ENCODE data around the gene SUFU.
"Not testable (repeated sequence)": the region's sequence is repeated elsewhere in the genome, so short reads cannot be mapped to it uniquely, and the experiment has no call there.

SUFU gene

DNA sequence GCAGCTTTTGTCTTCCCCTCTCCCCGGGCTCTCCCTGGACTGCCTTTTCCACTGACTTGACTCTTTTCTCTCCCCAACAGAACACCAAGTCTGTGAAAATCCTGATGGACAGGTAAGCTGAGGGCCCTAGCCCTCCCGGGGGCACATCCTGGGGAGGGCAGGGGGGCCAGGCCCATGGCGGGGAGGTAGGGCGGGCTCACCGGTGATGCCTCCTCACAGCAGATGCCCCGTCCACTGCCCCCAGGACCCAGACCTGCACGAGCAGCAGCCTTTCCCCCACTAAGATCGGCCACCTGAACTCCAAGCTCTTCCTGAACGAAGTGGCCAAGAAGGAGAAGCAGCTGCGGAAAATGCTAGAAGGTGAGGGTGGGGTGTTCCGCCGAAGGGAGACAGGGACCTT is 152.3 kb downstream of the SUFU start:
- no peak for DNase-seq

DNA sequence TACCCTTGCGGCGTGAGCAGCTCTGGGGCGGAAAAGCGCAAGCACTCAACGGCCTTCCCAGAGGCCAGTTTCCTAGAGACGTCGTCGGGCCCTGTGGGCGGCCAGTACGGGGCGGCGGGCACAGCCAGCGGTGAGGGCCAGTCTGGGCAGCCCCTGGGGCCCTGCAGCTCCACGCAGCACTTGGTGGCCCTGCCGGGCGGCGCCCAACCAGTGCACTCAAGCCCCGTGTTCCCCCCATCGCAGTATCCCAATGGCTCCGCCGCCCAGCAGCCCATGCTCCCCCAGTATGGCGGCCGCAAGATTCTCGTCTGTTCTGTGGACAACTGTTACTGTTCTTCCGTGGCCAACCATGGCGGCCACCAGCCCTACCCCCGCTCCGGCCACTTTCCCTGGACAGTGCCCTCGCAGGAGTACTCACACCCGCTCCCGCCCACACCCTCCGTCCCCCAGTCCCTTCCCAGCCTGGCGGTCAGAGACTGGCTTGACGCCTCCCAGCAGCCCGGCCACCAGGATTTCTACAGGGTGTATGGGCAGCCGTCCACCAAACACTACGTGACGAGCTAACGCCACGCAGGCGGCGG is 153.1 kb downstream of the SUFU start:
- DNase-seq, result no peak

DNA sequence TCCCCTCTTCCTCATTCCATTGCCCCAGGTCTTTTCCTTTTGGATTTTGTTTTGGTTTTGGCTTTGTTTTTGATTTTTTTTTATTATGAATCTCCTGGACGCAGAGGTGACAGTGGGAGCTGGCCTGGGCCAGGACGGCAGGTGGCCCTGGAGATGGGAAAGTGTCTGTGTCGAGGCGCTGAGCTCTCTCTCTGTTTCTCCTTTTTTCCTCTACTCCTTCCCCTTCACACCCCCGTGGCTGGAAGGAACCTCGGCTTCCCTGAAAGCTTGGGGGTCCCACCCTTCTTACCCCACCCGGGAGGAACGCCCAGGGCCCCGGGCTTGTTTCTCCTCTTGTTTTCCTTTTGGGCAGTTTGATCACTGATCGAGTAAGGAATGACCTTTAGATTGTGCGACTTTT is 153.7 kb downstream of the SUFU start:
- DNase-seq, result no peak

DNA sequence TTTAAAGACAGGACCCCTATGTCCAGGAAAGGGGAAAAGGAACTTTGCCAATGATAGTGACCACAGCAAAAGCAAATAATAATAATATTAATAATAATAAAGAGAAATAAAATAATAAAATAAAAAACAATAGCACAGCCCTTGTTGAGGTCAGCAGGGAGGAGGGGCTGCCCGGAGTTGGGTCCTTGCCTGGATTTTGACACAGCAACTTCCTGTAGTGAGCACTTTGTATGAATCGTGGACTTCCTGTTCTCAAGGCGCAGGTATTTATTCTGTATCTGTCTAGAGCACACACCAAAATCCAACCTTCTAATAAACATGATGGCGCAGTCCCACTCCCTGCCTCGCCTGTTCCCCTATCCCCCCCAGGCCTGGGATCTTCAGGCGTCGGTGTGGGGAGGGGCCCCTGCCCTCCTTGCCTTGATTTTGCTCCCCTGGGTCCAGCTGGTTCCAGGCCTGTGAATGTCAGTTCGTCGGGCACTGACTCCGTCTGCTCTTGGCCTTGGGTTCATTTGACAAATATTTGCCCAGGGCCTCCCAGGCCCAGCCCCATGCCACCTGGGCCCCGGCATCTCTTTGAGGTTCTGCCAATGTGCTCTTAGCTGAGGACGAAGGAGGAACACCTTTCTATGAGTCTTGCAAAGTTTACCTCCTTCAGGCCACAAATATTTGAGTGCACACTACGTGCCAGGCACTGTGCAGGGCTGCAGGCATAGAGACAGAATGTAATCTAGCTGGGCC is 154.4 kb downstream of the SUFU start:
- no peak for DNase-seq

DNA sequence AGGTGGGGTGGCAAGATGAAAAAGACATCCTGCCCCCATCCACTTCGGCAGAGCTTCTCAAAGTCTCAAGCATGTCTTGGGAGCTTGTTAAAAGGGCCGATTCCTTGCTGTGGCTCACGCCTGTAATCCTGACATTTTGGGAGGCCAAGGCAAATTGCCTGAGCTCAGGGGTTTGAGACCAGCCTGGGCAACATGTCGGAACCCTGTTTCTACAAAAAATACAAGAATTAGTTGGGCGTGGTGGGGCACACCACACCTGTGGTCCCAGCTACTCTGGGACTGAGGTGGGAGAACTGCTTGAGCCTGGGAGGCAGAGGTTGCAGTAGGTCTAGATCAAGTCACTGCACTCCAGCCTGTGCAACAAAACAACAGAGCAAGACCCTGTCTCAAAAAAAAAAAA is 155.0 kb downstream of the SUFU start:
- DNase-seq, result no peak

DNA sequence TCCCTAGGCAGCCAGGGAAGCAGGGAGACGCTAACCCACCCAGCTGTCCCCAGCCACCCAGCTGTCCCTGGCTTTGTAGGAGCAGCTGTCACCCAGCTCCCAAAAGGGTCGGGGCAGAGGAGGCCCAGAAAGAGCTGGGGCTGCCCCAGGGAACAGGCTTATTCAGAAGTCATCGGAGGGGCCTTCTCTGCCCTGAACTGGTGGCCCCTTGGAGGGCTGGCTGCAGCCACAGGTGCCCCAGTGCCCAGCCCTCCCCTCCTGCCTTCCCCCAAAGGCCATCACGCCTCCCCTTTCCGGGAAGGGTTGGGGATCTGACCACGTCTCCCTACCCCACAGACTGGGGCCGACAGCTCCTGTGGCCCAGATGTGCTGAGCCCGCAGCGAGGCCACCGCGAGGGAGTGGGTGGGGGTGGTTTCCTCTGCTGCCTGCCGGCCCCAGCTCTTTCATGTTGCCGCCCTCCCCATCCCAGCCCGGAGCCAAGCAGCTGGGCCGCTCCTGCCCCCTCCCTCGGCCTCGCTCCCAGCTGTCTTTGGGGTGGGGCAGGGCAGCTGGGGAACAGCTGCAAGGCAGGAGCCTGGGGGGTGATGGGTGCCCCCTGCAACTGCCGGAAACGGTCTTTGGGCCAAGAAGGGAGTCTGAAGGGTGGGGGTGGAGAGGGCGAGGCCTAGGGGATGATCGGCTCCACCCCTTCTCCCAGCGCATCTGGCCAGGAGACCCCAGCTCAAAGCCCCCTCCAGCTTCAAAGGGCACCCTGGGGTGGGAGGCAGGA is 157.3 kb downstream of the SUFU start:
- DNase-seq, result peak; percentile 58

DNA sequence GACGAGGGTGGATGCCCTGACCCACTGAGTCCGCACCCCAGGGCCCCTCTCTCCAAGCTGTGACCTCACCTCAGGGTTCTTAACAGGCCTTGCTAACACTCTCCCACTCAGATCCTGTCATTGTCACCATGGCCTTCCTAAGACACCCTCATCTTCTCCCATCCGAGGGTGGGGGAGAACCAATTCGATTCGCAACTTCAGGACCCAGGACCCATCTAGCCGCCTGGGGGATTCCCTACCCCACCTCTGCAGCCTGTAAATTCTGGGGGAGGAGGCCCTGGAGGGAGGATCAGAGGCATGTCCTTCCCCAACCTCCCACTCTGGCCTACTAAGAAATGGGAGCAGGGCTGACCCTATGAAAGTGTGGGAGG is 157.9 kb downstream of the SUFU start:
- no peak for DNase-seq

DNA sequence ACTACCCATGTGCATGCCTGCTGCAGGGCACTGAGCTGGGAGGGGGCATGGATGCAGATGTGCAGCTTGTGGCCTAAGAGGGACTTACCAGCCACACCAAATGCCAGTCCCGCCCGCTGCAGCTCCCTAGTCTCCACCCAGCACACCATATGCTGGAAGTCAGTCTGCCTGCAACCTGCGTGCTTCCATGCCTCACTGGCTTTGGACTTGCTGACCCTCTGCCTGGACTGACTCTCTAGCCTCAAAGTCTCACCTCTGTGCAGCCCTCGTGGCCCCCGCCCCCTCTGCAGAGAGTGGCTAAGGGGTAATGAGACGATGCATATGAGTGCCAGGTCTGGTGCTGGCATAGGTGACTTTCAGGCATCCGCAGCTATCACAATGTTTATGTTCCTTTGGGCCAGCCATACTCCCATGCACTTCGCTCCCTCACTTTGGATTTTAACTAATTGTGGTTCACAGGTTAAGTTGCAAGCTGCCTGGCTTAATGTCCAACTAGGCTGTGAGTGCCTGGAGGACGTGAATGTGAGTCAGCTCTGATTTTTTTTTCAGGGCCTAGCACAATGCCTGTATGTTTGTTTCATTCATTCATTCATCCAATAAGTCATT is 162.2 kb downstream of the SUFU start:
- DNase-seq, result no peak

DNA sequence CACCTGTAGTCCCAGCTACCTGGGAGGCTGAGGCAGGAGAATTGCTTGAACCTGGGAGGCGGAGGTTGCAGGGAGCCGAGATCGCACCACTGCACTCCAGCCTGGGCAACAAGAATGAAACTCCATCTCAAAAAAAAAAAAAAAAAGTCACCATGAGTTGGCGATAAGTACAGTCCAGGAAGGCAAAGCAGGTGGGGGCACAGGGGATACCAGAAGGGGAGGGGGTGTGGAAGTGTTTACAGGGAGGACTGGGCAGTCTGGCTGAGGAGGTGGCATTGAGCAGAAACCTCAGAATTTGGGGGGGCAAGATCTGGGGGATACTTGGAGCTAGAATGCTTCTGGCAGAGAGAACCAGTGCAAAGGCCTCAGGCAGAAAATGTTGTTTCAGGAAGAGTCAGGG is 163.6 kb downstream of the SUFU start:
- not testable (repeated sequence) for DNase-seq

DNA sequence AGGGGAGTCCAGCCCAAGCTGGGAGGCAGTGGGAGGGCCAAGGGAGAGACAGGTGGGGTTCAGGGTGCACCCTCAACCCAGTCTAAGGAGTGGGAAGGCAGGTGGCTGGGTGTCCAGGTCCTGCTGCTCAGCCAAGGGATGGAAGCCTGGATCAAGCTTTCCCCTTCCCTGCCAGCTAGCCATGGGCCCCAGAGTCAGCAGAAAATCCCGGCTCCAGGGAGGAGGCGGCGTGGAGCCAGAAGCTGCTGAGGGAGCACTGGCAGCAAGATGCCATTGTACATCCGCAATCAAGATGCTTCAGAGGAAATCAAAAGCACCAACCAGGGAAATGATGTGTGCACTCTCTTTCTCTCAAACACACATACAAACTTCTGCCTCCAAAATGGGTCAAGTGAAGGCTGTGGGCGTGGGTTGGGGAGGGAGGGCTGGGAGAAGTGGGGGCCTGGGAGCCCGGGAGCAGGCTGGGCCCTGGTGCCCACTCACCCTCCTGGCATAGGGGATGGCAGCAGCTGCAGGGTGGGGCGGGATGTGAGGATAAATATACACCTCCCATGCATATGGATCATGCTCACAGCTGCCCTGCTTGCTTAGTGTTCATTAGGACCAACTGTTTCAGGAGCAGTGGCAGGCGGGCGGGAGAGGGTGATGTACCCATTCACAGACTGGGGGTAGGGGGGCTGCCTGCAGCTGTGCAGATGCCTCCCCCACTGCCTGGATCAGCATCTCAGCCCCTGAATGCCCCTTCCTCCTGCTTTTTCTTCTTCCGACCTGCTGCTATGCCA is 164.7 kb downstream of the SUFU start:
- DNase-seq, result no peak

DNA sequence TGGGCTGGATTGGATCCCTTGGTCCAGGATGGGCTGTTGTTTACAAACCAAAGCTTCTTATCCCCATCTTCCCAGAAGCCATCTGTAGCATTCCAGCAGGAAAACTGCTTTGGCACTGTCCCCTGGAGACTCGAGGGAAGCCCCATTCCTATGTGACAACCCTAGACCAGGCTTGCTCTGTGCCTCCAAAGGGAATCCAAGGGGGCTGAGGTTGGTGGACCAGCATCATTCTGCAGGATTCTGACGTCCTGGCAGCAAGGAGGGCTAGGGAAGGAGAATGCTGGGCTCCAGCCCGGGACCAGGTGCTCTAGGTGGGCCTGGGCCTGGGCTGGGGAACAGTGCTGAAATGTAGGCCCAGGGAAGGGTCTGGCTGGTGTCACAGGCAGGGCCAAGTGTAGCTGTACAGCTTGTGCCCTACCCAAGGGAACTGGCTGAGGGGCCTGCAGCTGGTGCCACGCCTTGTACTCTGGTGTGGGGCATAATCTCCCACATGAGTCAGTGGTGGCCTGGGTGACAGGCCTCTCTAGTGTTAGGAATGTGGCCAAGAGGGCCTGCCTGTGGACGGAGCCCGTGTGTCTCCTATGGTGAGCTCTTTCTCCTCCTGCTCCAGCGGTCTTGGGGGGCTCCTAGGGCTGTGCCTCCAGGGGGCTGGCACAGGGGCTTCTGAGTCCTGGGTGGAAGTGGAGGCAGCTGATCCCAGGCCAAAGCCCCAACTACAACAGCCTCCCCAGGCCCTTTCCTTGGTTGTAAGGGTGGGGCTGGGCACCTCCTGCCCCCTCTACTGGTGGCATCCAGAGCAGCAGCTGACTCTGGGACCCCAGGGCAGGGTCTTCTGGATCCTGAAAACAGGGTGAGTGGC is 165.7 kb downstream of the SUFU start:
- no peak for DNase-seq

DNA sequence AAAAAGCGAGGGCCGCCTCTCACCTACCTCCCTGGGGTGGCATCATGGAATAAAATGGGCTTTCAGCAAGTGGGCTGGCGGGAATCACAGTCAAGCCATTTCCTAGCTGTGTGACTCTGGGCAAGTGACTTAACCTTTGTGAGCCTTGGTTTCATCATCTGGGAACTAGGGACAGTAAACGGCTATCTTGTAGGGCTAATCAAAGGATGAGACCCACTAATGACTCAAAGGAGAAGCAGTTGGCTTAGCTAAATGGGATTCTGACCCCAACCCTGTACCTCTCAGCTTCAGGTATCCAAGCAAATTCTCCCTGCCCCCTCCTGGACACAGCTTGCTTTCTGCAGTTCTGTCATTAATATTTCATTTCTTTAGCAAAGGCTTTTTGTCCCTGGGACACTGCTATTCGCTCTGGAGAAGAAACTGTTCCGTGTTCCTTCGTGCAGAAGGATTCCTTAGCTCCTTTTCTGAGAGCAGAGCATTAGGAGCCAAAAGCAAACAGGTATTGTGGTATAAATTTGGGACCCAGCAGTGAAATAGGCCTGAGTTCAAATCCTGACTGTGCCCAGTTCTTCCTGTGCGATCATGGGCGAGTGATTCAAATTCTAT is 166.4 kb downstream of the SUFU start:
- no peak for DNase-seq

DNA sequence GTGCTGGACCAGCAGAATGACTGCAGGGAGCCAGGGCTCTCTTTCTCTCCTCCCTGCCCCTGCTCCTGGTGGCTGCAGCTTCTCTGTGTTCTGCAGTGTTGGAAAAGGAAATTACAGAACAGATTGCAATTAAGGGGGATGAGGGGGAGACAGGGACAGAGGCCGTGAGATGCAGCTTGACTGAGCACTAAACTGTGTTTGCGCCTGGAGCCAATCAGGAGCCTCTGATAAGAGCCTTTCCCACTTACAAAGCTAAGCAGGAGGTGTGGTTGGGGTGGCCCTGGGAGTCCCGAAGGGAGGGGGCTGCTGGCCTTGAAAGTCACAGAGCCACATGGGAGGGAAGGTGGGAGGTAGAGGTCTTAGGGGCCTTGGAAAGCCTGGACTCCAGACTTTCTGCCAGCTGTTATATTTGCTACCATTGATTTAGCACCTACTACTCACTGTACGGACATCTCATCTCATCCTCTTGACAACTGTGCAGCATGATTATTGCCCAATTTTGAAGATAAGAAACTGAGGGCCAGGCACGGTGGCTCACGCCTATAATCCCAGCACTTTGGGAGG is 167.2 kb downstream of the SUFU start:
- DNase-seq, result no peak

DNA sequence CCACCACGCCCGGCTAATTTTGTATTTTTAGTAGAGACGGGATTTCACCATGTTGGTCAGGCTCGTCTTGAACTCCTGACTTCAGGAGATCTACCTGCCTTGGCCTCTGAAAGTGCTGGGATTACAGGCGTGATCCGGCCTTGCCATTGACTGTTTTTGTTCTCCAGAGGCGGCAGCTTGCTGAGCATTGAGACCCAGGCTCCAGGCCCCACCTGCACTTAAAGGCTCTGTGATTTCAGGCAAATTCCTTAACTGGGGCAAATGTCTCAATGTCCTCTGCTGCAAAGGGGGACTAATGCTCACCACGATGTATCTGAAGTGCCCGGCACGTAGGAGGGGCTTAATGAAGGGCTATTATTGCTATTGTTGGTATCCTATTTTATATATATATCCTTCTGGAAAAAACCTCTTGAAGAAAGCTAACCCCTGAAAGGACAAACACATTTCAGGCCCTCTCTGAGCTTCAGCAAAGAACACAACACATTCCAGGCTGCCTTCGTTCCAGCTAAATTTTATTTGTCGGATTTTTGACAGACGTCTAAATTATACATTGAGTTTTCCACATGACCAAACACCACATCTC is 169.6 kb downstream of the SUFU start:
- DNase-seq, result no peak

DNA sequence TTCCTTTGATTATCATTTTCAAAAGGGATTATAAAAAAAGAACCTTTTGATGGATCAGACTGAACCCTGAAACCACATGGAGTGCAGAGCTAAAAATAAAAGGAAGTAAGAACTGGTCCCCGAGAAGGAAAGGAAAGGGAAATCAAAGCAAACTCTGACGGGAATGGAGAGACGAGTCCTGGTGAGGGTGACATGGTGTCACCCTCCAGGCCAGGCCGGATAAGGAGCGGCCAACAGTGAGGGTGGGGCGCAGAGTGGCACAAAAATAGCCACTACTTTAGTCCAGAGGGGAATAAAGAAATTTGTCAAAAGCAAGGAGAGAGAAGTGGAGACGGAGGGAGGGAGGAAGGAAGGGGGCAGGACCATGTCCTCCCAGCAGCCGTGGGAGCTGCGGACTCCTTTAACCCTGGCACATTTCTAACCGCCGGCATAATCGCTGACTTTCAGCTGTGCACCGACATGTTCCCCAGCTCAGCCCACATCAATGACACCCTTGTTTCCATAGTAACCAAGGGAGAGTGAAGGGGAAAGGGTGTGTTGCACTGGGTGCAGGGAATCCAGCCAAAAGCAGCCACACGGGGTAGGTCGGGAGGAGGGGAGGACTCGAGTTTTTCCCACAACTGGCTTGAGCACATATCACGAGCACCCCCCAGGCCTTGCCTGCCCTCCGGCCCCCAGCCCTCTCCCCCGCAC is 170.2 kb downstream of the SUFU start:
- DNase-seq, result peak; percentile 62

DNA sequence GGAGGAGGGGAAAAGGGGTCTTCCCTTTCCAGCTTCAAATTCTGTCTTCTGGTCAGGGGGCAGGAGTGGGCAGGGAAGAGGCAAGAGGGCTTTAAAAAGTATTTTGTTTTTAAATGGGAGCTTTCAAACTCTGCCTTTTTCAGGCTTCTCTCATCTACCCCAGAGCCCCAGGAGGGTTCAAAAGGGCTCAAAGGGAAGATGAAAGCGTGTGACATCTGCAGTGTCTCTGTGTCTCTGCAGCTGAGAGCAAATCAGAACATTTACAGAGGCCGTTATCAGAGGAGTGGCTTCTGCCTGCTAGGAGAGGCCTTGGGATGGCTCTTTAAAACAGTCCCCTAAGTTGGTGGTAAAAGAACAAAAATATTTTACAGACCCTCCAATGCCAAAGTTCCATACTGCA is 170.8 kb downstream of the SUFU start:
- DNase-seq, result no peak

DNA sequence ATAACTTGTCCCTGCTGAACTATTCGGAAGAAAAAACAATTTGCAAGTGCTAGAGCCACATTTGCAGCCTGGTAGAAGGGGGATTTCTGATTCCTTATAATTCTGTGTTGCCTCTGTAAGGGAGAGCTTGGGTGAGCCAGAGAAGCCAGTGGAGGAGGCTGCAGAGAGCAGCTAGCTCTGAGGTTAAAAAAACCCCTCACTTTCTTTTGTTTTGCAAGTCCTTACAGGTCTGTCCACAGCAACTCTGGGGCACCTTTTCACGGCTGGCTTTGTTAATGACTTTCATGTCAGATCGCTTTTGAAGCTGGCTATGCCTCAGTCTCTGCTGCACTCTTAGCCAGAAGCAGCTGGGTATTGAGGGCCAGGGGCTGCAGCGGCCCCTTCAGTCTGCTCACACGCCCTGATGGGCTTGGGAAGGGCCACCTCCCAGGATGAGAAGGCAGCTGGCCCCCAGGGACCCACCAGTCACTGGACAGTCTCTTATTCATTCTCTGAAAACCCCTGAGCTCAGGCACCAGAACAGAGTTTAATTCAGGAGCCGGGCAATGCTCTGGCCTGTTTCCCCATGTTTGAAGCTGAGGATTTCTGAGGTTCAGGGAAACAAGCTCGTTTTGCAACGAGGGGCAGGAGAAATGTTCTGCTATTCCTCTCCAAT is 171.4 kb downstream of the SUFU start:
- DNase-seq, result no peak

DNA sequence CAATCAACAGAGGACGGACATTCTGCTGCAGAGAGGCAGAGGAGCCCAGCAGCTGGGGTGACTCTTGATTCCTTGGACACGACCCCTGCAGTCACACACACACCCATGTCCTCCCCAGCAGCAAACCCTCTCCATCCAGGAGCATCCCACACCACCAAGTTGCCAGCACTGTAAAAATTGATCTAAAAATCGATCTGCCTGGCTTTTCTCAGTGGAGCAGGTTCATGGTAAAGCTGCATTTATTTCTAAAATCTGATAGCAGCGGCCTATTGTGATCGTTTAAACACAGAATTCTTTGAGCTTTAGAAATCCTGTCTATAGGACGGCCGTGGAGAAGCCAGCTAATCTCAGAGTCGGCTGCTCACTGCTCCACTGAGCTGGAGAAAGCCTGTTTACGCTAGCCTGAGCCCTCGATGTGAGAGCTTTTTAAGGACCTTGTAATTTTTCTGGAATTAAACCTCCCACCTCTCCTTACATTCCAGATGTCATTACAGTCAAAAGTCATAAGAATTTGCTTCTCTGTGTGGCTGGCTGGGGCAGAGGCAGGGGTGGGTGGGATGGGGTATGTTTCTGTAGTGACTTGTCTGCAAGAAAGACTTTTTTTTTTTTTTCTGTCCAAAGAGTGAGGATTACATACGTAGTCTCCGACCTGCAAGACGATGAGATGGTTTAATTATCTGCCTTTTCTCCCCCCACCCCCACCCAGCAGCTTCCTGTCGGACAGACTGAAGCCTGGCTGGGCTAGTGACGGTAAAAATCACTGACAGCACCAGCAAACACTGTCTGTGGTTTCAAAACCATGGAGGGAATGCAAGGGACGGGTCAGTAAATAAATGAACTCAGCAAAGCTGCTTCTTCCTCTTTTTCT is 172.1 kb downstream of the SUFU start:
- DNase-seq, result no peak
